Endothelial cell (in vitro differentiated cells): ENCODE data around the gene LRRC59. TPM values are rescaled to one million over a fixed set of nuclear protein-coding genes. Genes with fewer than 3 reads are reported as not detected.

ENCODE experiments used
- DNase-seq: peaks from one replicate; pipeline ENCODE4 v3.0.0; 2021; ENCODE audit warnings: low spot score
- H3K27ac Mint-ChIP-seq: one replicate; pipeline ENCODE4 v1.8.0; 2021; ENCODE audit warnings: mixed read lengths, inconsistent platforms; ENCODE audit not compliant: unreplicated experiment
- H3K27me3 Mint-ChIP-seq: one replicate; pipeline ENCODE4 v1.8.0; 2021; ENCODE audit warnings: mild to moderate bottlenecking, moderate library complexity, mixed read lengths, inconsistent platforms; ENCODE audit not compliant: unreplicated experiment
- H3K36me3 Mint-ChIP-seq: one replicate; pipeline ENCODE4 v1.8.0; 2021; ENCODE audit warnings: mild to moderate bottlenecking, low read depth, mixed read lengths, inconsistent platforms; ENCODE audit not compliant: unreplicated experiment
- H3K4me1 Mint-ChIP-seq: one replicate; pipeline ENCODE4 v1.8.0; 2021; ENCODE audit warnings: mild to moderate bottlenecking, mixed read lengths, inconsistent platforms; ENCODE audit not compliant: unreplicated experiment
- H3K4me3 Mint-ChIP-seq: one replicate; pipeline ENCODE4 v1.8.0; 2021; ENCODE audit warnings: mild to moderate bottlenecking, mixed read lengths, inconsistent platforms; ENCODE audit not compliant: unreplicated experiment
- H3K9me3 Mint-ChIP-seq: one replicate; pipeline ENCODE4 v1.8.0; 2021; ENCODE audit warnings: mixed read lengths, inconsistent platforms; ENCODE audit not compliant: unreplicated experiment
- CTCF ChIP-seq: fragments of 200-600 bp; sonication (generic); IDR thresholded peaks from one replicate; pipeline ENCODE4 v1.5.0; 2021; ENCODE audit warnings: antibody characterized with exemption; ENCODE audit not compliant: unreplicated experiment
- total RNA-seq: library from RNA; stranded (reverse); fragmentation: NEBNext Ultra II Directional; extraction: Animal tissue kit (Norgen Biotek cat#: 25700); gene quantifications from one replicate; pipeline ENCODE4 v1.2.1, GENCODE V29; 2021; ENCODE audit not compliant: unreplicated experiment

Gene LRRC59
- total RNA-seq, 1 donor from 2014 or later, result 64.2 TPM

GRCh38 chr17:50394711-50395110, 2.6 kb downstream of the LRRC59 start:
- DNase-seq, result no peak
- H3K27ac Mint-ChIP-seq, result no peak overlapping the region
- H3K36me3 Mint-ChIP-seq, result peaks cover 21% of the 10 kb centered on the region
- H3K27me3 Mint-ChIP-seq, result peaks cover 13% of the 10 kb centered on the region
- peak overlapping the region; percentile 42 for H3K4me3 Mint-ChIP-seq
- no peaks in the 10 kb centered on the region for H3K9me3 Mint-ChIP-seq
- peaks cover 13% of the 10 kb centered on the region for H3K4me1 Mint-ChIP-seq
- no peak for TF ChIP-seq CTCF

- Mint-ChIP-seq H3K9me3 (no peaks in the 10 kb centered on the region), H3K36me3 (peaks cover 30% of the 10 kb centered on the region), H3K27ac (no peak overlapping the region), H3K4me1 (peaks cover 13% of the 10 kb centered on the region), H3K4me3 (peak overlapping the region; percentile 76), H3K27me3 (peaks cover 13% of the 10 kb centered on the region)
- TF ChIP-seq CTCF, result no peak
- DNase-seq, result no peak
Observed at GRCh38 chr17:50393700-50394099, 3.6 kb downstream of the LRRC59 start.

- Mint-ChIP-seq H3K4me1 (peaks cover 13% of the 10 kb centered on the region), H3K4me3 (no peak overlapping the region), H3K27me3 (peaks cover 12% of the 10 kb centered on the region), H3K27ac (no peak overlapping the region), H3K36me3 (peaks cover 38% of the 10 kb centered on the region), H3K9me3 (no peaks in the 10 kb centered on the region)
- DNase-seq, result no peak
- no peak for TF ChIP-seq CTCF
Observed at GRCh38 chr17:50392621-50393020, 4.7 kb downstream of the LRRC59 start.

- no peak for TF ChIP-seq CTCF
Observed at GRCh38 chr17:50389534-50389933, 7.8 kb downstream of the LRRC59 start.

GRCh38 chr17:50388728-50389127, 8.6 kb downstream of the LRRC59 start:
- H3K4me1 Mint-ChIP-seq, result no peaks in the 10 kb centered on the region
- peak overlapping the region; percentile 18 for H3K4me3 Mint-ChIP-seq
- peaks cover 4% of the 10 kb centered on the region for H3K27me3 Mint-ChIP-seq
- peak overlapping the region; percentile 30 for H3K27ac Mint-ChIP-seq
- no peak for TF ChIP-seq CTCF
- DNase-seq, result no peak
- H3K36me3 Mint-ChIP-seq, result peaks cover 58% of the 10 kb centered on the region
- H3K9me3 Mint-ChIP-seq, result no peaks in the 10 kb centered on the region

More at GRCh38 chr17:50389534-50389933, 7.8 kb downstream of the LRRC59 start:
- H3K27ac Mint-ChIP-seq, result no peak overlapping the region
- no peak overlapping the region for H3K4me3 Mint-ChIP-seq
- no peak for DNase-seq
- no peaks in the 10 kb centered on the region for H3K4me1 Mint-ChIP-seq
- H3K27me3 Mint-ChIP-seq, result peaks cover 4% of the 10 kb centered on the region
- H3K9me3 Mint-ChIP-seq, result no peaks in the 10 kb centered on the region
- H3K36me3 Mint-ChIP-seq, result peaks cover 59% of the 10 kb centered on the region
